Medulla oblongata (tissue), 1 donor: ENCODE results near the gene PPP1R13B.

Experiments used
- DNase-seq: peaks from one replicate; pipeline ENCODE4 v3.0.0-alpha.2; 2015; ENCODE audit errors: extremely low spot score

Gene PPP1R13B

GRCh38 chr14:103731916-103732867, 115.2 kb downstream of the PPP1R13B start:
- no peak for DNase-seq

GRCh38 chr14:103731481-103731880, 115.9 kb downstream of the PPP1R13B start:
- DNase-seq, result no peak

- DNase-seq, result no peak
Observed at GRCh38 chr14:103730490-103731035, 116.8 kb downstream of the PPP1R13B start.

- DNase-seq, result no peak
Observed at GRCh38 chr14:103729496-103730448, 117.6 kb downstream of the PPP1R13B start.

GRCh38 chr14:103728721-103729120, 118.7 kb downstream of the PPP1R13B start:
- peak; percentile 32 for DNase-seq

GRCh38 chr14:103728141-103728540, 119.2 kb downstream of the PPP1R13B start:
- DNase-seq, result no peak

GRCh38 chr14:103727313-103727980, 119.9 kb downstream of the PPP1R13B start:
- no peak for DNase-seq

GRCh38 chr14:103726474-103726873, 120.9 kb downstream of the PPP1R13B start:
- no peak for DNase-seq

- no peak for DNase-seq
Observed at GRCh38 chr14:103725739-103726395, 121.5 kb downstream of the PPP1R13B start.

- DNase-seq, result no peak
Observed at GRCh38 chr14:103725001-103725682, 122.2 kb downstream of the PPP1R13B start.

GRCh38 chr14:103724116-103724515, 123.3 kb downstream of the PPP1R13B start:
- DNase-seq, result peak; percentile 51

- DNase-seq, result no peak
Observed at GRCh38 chr14:103723748-103724081, 123.7 kb downstream of the PPP1R13B start.

GRCh38 chr14:103721334-103722120, 125.8 kb downstream of the PPP1R13B start:
- DNase-seq, result no peak

GRCh38 chr14:103719751-103720150, 127.6 kb downstream of the PPP1R13B start:
- DNase-seq, result no peak

- DNase-seq, result no peak
Observed at GRCh38 chr14:103718572-103718971, 128.8 kb downstream of the PPP1R13B start.

- no peak for DNase-seq
Observed at GRCh38 chr14:103716899-103717411, 130.4 kb downstream of the PPP1R13B start.

GRCh38 chr14:103716091-103716801, 131.1 kb downstream of the PPP1R13B start:
- DNase-seq, result no peak
